ENCODE measurements around the gene KRT74.

The KRT74 gene

GRCh38 chr12:52568111-52568510, 5.5 kb downstream of the KRT74 start:
- DNase-seq: no peak

GRCh38 chr12:52566847-52567291, 6.8 kb downstream of the KRT74 start:
- DNase-seq: no peak

GRCh38 chr12:52564582-52564981, 9.1 kb downstream of the KRT74 start:
- DNase-seq: no peak

- DNase-seq: no peak
Measured at GRCh38 chr12:52561880-52562449, 11.7 kb downstream of the KRT74 start.

GRCh38 chr12:52559979-52560378, 13.7 kb downstream of the KRT74 start:
- no peak for DNase-seq

GRCh38 chr12:52558781-52559445, 14.7 kb downstream of the KRT74 start:
- DNase-seq: no peak

- DNase-seq: no peak
Measured at GRCh38 chr12:52557476-52557875, 16.2 kb downstream of the KRT74 start.

- DNase-seq: no peak
Measured at GRCh38 chr12:52555577-52555976, 18.1 kb downstream of the KRT74 start.

- no peak for DNase-seq
Measured at GRCh38 chr12:52552681-52553195, 20.9 kb downstream of the KRT74 start, which contains the start of gene KRT71. Gene KRT71 (minus strand): TSS chr12:52553145. CDS start chr12:52553077, 68 bp downstream.

- DNase-seq: no peak
Measured at GRCh38 chr12:52552055-52552454, 21.6 kb downstream of the KRT74 start.

- no peak for DNase-seq
Measured at GRCh38 chr12:52551216-52551865, 22.3 kb downstream of the KRT74 start.

- no peak for DNase-seq
Measured at GRCh38 chr12:52546126-52546525, 27.5 kb downstream of the KRT74 start.

- no peak for DNase-seq
Measured at GRCh38 chr12:52543985-52544883, 29.4 kb downstream of the KRT74 start.

- no peak for DNase-seq
Measured at GRCh38 chr12:52542785-52543318, 30.8 kb downstream of the KRT74 start.

GRCh38 chr12:52542157-52542556, 31.5 kb downstream of the KRT74 start:
- DNase-seq: no peak

- no peak for DNase-seq
Measured at GRCh38 chr12:52541709-52542108, 31.9 kb downstream of the KRT74 start.

GRCh38 chr12:52540531-52540930, 33.1 kb downstream of the KRT74 start:
- DNase-seq: no peak

- no peak for DNase-seq
Measured at GRCh38 chr12:52539821-52540173, 33.8 kb downstream of the KRT74 start.

GRCh38 chr12:52539083-52539820, 34.4 kb downstream of the KRT74 start:
- DNase-seq: peak; percentile 19

GRCh38 chr12:52537101-52537500, 36.5 kb downstream of the KRT74 start:
- DNase-seq: no peak

- no peak for DNase-seq
Measured at GRCh38 chr12:52535574-52535973, 38.1 kb downstream of the KRT74 start.

- no peak for DNase-seq
Measured at GRCh38 chr12:52534482-52534881, 39.2 kb downstream of the KRT74 start.

All from NCI-H2107 (cell line).